Measurements from ENCODE around the gene DAPP1. TPM values are rescaled to one million over a fixed set of nuclear protein-coding genes. Genes with fewer than 3 reads are reported as not detected.

The DAPP1 gene
- total and polyA plus RNA-seq, 2 of the 8 experiments (the other 6 are each of a cell fraction or from before 2014, with no cell fraction given) = not detected

GRCh38 chr4:99835942-99836341 is 19.3 kb downstream of the DAPP1 start:
- Histone ChIP-seq H3K4me1 (replicated peaks in 1 of 4; ENCODE audit: control insufficient read depth in 3 of 4, insufficient read depth in 4 of 4, low read length in 3 of 4) (no peaks in the 10 kb centered on the region), H3K4me2 (ENCODE audit: insufficient read depth in 1 of 2, low read depth in 2 of 2, low read length in 2 of 2) (no peak overlapping the region), H2BK5ac (ENCODE audit: low read depth, low read length) (no peak overlapping the region), H4K20me1 (replicated peaks in 1 of 2; ENCODE audit: control insufficient read depth in 1 of 2, insufficient read depth in 2 of 2, low read length in 2 of 2) (no peaks in the 10 kb centered on the region), H3K79me2 (ENCODE audit: control insufficient read depth in 1 of 2, insufficient read depth in 2 of 2, low read length in 2 of 2) (no peaks in the 10 kb centered on the region), H2AFZ (ENCODE audit: low read length) (no peak overlapping the region), H3K14ac (ENCODE audit: insufficient read length) (no peak overlapping the region), H4K91ac (replicated peaks; ENCODE audit: insufficient read length, low read length) (no peak overlapping the region), H3K18ac (ENCODE audit: extremely low read depth, low read length) (no peak overlapping the region), H3K23me2 (ENCODE audit: low read depth, low read length) (no peaks in the 10 kb centered on the region), H2BK15ac (ENCODE audit: low read length) (no peak overlapping the region), H2BK12ac (ENCODE audit: low read depth, low read length) (no peak overlapping the region), H3K23ac (ENCODE audit: insufficient read length) (no peak overlapping the region), H2BK20ac (ENCODE audit: low read length) (no peak overlapping the region), H3K79me1 (ENCODE audit: low read depth, low read length) (no peaks in the 10 kb centered on the region), H3K56ac (replicated peaks; ENCODE audit: insufficient read length, low read depth, low read length) (no peak overlapping the region), H3K27ac (ENCODE audit: low read depth, low read length) (no peak overlapping the region), H4K5ac (ENCODE audit: insufficient read length, low read depth, low read length) (no peak overlapping the region), H3K36me3 (ENCODE audit: control insufficient read depth in 2 of 4, insufficient read depth in 4 of 4, low read length in 3 of 4) (no peaks in the 10 kb centered on the region), H3K27me3 (replicated peaks in 1 of 4; ENCODE audit: control insufficient read depth in 3 of 4, extremely low read depth in 1 of 4, insufficient read depth in 3 of 4, low read length in 3 of 4) (no peaks in the 10 kb centered on the region), H4K8ac (ENCODE audit: extremely low read depth, insufficient read depth, low read length) (no peak overlapping the region), H3K4ac (replicated peaks; ENCODE audit: insufficient read length, low read depth, low read length) (no peak overlapping the region), H2AK5ac (ENCODE audit: low read depth, low read length) (no peak overlapping the region), H3K9me3 (ENCODE audit: insufficient read depth in 2 of 2, low read depth in 1 of 2, low read length in 1 of 2) (no peaks in the 10 kb centered on the region), H2BK120ac (replicated peaks; ENCODE audit: low read depth, low read length) (no peak overlapping the region), H3K9ac (replicated peaks in 1 of 4; ENCODE audit: extremely low read depth in 1 of 4, low read depth in 3 of 4, low read length in 3 of 4) (no peak overlapping the region), H3K4me3 (ENCODE audit: extremely low read depth in 1 of 4, insufficient read depth in 2 of 4, low read depth in 3 of 4, low read length in 4 of 4) (no peak overlapping the region)
- POLR2A ChIA-PET (ENCODE audit: partially characterized antibody) = no interaction called here
- WGBS, 2 experiments (ENCODE audit: extremely low coverage in 1 of 2, insufficient coverage in 1 of 2, insufficient read length in 1 of 2, insufficient replicate concordance in 2 of 2, low coverage in 1 of 2, low lambda C conversion rate in 2 of 2, missing lambda C conversion rate in 1 of 2) = 73% methylated on average over 2 of the region's 2 CpGs; no CpG with 5 or more reads in 1 of the 2 experiments
- CTCF ChIA-PET (ENCODE audit: partially characterized antibody) = interaction anchor here (0.7 to 1.4 kb wide), 3 partner anchors 49 to 660 kb away, joined by 3 read pairs; no protein-coding TSS in a partner anchor
- FAIRE-seq (no peak), DNase-seq (ENCODE audit: low read depth in 1 of 2, low spot score in 2 of 2) (no peak)
- no peak for TF ChIP-seq FOSL1 (IDR thresholded peaks at IDR 0.05; ENCODE audit: insufficient read depth, low read depth, low read length)
- TF ChIP-seq JUND (IDR thresholded peaks at IDR 0.05; ENCODE audit: low read length) = no peak
- TF ChIP-seq SP2 (IDR thresholded peaks at IDR 0.05; ENCODE audit: low read length) = no peak
- no peak for TF ChIP-seq MAX (IDR thresholded peaks at IDR 0.05)
- no peak for TF ChIP-seq ATF2 (IDR thresholded peaks at IDR 0.05; ENCODE audit: low read length)
- no peak for TF ChIP-seq CHD2 (IDR thresholded peaks at IDR 0.05; ENCODE audit: low read length)
- no peak for TF ChIP-seq HDAC6 (IDR thresholded peaks at IDR 0.05; ENCODE audit: low read depth, low read length)
- TF ChIP-seq NRF1 (IDR thresholded peaks at IDR 0.05; ENCODE audit: low read depth, low read length) = no peak
- TF ChIP-seq POU5F1 (IDR thresholded peaks at IDR 0.05; ENCODE audit: low read depth, low read length) = no peak
- TF ChIP-seq CTCF (IDR thresholded peaks at IDR 0.05; ENCODE audit: control extremely low read depth in 1 of 3, insufficient read depth in 1 of 3, low read depth in 1 of 3, low read length in 3 of 3) = no peak

Measured in H1 (cell line).